CD4-positive, alpha-beta T cell (primary cell): ENCODE data around the gene MTRF1. TPM values are rescaled to one million over a fixed set of nuclear protein-coding genes. Genes with fewer than 3 reads are reported as not detected.

Source experiments
- ATAC-seq: fragments of 200-7000 bp; cut with Tn5 transposase; one replicate; pipeline ENCODE4 v1.10.0; 2022; ENCODE audit warnings: mild to moderate bottlenecking; ENCODE audit not compliant: poor library complexity
- CTCF ChIA-PET: fragments of 350-600 bp; sonication (Branson Sonifier 250); formaldehyde crosslinking; loops from one replicate; lab custom pipeline; 2021; ENCODE audit warnings: antibody characterized with exemption, inconsistent platforms; lab: Charles Lee
- POLR2A ChIA-PET: fragments of 350-600 bp; sonication (Branson Sonifier 250); formaldehyde crosslinking; loops from one replicate; lab custom pipeline; 2021; ENCODE audit warnings: antibody characterized with exemption, inconsistent platforms; lab: Charles Lee
- DNase-seq, 14 experiments: peaks; one replicate each; pipeline ENCODE4 v3.0.0-alpha.2; 2013 to 2020; ENCODE audit warnings: mixed read lengths in 2 of 14
- H3K27ac ChIP-seq, 2 donors: one replicate each; pipeline versions ENCODE4 v1.5.1 to v1.7.0; 2013; ENCODE audit warnings: low read length in 2 of 2, low read depth in 1 of 2, mild to moderate bottlenecking in 1 of 2
- H3K27me3 ChIP-seq, 2 experiments: 1 replicate in 1 of 2; 2 replicates in 1 of 2; pipeline versions ENCODE4 v1.6.1 to v1.7.0; 2013; ENCODE audit warnings: low read length in 2 of 2, control low read depth in 1 of 2, mild to moderate bottlenecking in 1 of 2, moderate library complexity in 1 of 2; ENCODE audit not compliant: insufficient read depth in 2 of 2, control insufficient read depth in 1 of 2
- H3K36me3 ChIP-seq: one replicate; pipeline ENCODE4 v1.6.1; 2013; ENCODE audit warnings: low read length, control low read depth; ENCODE audit not compliant: insufficient read depth
- H3K4me1 ChIP-seq: one replicate; pipeline ENCODE4 v1.6.1; 2013; ENCODE audit warnings: low read length, control low read depth; ENCODE audit not compliant: insufficient read depth
- H3K4me3 ChIP-seq: one replicate; pipeline ENCODE4 v1.5.1; 2013; ENCODE audit warnings: mild to moderate bottlenecking, low read length, moderate library complexity
- H3K9me3 ChIP-seq, 2 experiments: 1 replicate in 1 of 2; 2 replicates in 1 of 2; pipeline versions ENCODE4 v1.6.1 to v1.7.0; 2013; ENCODE audit warnings: low read length in 2 of 2, mild to moderate bottlenecking in 2 of 2, control low read depth in 1 of 2, moderate library complexity in 1 of 2; ENCODE audit not compliant: control insufficient read depth in 1 of 2, insufficient read depth in 1 of 2
- H3K27ac Mint-ChIP-seq: one replicate; pipeline ENCODE4 v1.8.0; 2020; ENCODE audit warnings: mixed read lengths
- H3K27me3 Mint-ChIP-seq: one replicate; pipeline ENCODE4 v1.8.0; 2021; ENCODE audit warnings: mixed read lengths
- H3K36me3 Mint-ChIP-seq: one replicate; pipeline ENCODE4 v1.8.0; 2021; ENCODE audit warnings: low read depth, mixed read lengths
- H3K4me1 Mint-ChIP-seq: one replicate; pipeline ENCODE4 v1.8.0; 2021; ENCODE audit warnings: low read depth, mixed read lengths
- H3K4me3 Mint-ChIP-seq: one replicate; pipeline ENCODE4 v1.8.0; 2020; ENCODE audit warnings: mild to moderate bottlenecking, mixed read lengths
- H3K9me3 Mint-ChIP-seq: one replicate; pipeline ENCODE4 v1.8.0; 2020; ENCODE audit warnings: mixed read lengths
- intact Hi-C, 2 experiments: fragments of 100-400 bp; cut with DNase I in 1 of 2; cut with micrococcal nuclease in 1 of 2; formaldehyde crosslinking; loops; one replicate each; pipeline versions ENCODE4 v1.15.1 to v1.9.0; 2023 to 2025; cut with DNase I, micrococcal nuclease
- total RNA-seq, 174 experiments: library from RNA in 2 of 174; stranded (reverse) in 2 of 174; gene quantifications; one replicate each; pipeline ENCODE4 v1.2.3 and lab custom pipeline; 2021 to 2026
- TF ChIP-seq, protein P1 (sequence below): fragments of 200-600 bp; IDR thresholded peaks from one replicate; pipeline ENCODE4 v1.8.0; 2022; ENCODE audit warnings: antibody characterized with exemption, mild to moderate bottlenecking

The MTRF1 gene
- total RNA-seq, 2 experiments from 2014 or later = 15.7 to 17.8 TPM

DNA sequence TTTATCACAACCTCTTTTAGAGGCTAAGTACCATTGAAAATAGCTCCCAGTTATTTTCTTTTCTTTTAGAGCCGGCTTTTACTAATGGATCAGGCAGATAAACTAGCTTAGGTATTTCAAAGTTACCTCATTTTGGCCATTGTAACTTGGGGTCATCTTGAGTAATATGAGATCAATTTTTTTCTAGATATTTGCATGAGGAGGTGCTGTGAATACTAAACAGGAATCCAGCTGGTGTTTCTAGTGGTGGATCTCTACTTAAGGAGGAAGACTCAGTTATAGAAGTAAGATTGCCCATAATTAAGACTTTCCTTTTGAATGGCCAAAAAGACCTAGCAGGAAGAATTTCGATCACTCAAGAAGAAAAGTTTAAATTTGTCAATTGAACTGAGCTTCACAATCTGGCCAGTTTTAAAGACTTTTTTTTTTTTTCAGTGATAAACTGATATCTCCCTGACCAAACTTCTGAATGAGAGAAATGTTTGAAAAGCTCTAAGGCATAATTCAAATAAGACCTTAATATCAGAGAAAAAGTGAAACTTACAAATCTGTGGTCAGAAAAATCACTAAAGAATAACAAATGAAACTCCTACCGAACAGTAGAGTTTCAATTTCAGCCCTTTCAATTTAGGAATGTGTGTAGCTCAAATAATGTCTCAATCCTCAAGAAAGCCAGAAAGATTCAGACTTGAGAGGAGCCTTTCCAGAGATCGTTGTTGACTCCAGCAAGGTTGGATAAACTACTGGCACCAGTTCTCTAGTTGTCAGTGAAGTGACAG lies 36.1 kb upstream of the MTRF1 start:
- no peaks in the 10 kb centered on the region for H3K36me3 Mint-ChIP-seq
- no peaks in the 10 kb centered on the region for H3K27me3 Mint-ChIP-seq
- no peak overlapping the region for H3K4me3 ChIP-seq
- ChIA-PET CTCF (no interaction called here), POLR2A (interaction anchor here (0.6 kb wide), 1 partner anchor 370 kb away, joined by 3 read pairs; no protein-coding TSS in a partner anchor)
- no peak overlapping the region for H3K27ac ChIP-seq
- H3K36me3 ChIP-seq = no peaks in the 10 kb centered on the region
- H3K4me3 Mint-ChIP-seq = no peak overlapping the region
- no peaks in the 10 kb centered on the region for H3K27me3 ChIP-seq
- intact Hi-C loops = no loop called here
- no peaks in the 10 kb centered on the region for H3K4me1 ChIP-seq
- TF ChIP-seq, protein P1, sequence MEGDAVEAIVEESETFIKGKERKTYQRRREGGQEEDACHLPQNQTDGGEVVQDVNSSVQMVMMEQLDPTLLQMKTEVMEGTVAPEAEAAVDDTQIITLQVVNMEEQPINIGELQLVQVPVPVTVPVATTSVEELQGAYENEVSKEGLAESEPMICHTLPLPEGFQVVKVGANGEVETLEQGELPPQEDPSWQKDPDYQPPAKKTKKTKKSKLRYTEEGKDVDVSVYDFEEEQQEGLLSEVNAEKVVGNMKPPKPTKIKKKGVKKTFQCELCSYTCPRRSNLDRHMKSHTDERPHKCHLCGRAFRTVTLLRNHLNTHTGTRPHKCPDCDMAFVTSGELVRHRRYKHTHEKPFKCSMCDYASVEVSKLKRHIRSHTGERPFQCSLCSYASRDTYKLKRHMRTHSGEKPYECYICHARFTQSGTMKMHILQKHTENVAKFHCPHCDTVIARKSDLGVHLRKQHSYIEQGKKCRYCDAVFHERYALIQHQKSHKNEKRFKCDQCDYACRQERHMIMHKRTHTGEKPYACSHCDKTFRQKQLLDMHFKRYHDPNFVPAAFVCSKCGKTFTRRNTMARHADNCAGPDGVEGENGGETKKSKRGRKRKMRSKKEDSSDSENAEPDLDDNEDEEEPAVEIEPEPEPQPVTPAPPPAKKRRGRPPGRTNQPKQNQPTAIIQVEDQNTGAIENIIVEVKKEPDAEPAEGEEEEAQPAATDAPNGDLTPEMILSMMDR = no peak
- H3K27ac Mint-ChIP-seq = no peak overlapping the region
- H3K9me3 Mint-ChIP-seq = no peaks in the 10 kb centered on the region
- DNase-seq = no peak
- no peaks in the 10 kb centered on the region for H3K9me3 ChIP-seq
- ATAC-seq = no peak
- H3K4me1 Mint-ChIP-seq = no peaks in the 10 kb centered on the region

DNA sequence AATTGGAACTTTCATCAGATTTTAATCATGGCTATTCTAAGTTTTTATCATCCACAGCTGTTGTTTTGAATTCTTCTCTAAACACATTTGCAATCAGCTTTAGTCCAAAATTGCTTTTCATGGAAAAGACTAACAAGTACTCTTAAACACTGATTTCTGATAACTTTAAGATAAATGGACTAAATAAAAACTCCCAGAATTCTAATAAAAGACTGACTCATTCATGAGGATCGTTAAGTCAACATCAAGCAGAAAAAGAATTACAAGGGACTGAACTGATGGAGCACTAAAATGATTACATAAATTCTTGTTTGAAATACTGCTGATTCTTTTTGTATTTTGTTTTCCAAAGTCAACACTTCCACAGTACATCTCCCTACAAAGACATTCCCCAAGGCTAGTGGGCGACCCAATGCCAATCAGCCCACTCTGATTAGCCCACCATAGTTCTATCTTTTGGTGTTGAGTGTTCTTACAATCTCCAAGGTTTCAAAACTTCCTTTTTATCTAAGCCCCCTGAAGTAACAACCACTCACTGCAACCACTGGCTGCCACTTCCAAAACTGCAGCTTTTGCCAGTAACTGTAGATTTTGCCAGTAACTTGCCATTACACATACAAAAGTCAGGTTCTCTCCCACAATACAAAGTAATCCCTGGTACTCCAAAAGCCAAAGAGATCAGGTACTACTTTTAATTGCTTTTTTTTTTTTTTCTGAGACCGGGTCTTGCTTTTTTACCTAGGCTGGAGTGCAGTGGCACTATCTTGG lies 33.7 kb upstream of the MTRF1 start:
- TF ChIP-seq, protein P1 = no peak
- no peaks in the 10 kb centered on the region for H3K9me3 Mint-ChIP-seq
- no peaks in the 10 kb centered on the region for H3K4me1 ChIP-seq
- H3K27ac Mint-ChIP-seq = no peak overlapping the region
- DNase-seq (no peak), ATAC-seq (no peak)
- H3K36me3 Mint-ChIP-seq = no peaks in the 10 kb centered on the region
- no peaks in the 10 kb centered on the region for H3K36me3 ChIP-seq
- peaks cover 0 to 9% of the 10 kb centered on the region in 2 experiments for H3K9me3 ChIP-seq
- H3K27me3 ChIP-seq = no peaks in the 10 kb centered on the region
- CTCF ChIA-PET = no interaction called here
- H3K27ac ChIP-seq = no peak overlapping the region
- intact Hi-C loops = no loop called here
- no peak overlapping the region for H3K4me3 Mint-ChIP-seq
- no peaks in the 10 kb centered on the region for H3K27me3 Mint-ChIP-seq
- no peak overlapping the region for H3K4me3 ChIP-seq
- POLR2A ChIA-PET = interaction anchor here (0.7 kb wide), 1 partner anchor 1565 kb away, joined by 3 read pairs; no protein-coding TSS in a partner anchor
- no peaks in the 10 kb centered on the region for H3K4me1 Mint-ChIP-seq

DNA sequence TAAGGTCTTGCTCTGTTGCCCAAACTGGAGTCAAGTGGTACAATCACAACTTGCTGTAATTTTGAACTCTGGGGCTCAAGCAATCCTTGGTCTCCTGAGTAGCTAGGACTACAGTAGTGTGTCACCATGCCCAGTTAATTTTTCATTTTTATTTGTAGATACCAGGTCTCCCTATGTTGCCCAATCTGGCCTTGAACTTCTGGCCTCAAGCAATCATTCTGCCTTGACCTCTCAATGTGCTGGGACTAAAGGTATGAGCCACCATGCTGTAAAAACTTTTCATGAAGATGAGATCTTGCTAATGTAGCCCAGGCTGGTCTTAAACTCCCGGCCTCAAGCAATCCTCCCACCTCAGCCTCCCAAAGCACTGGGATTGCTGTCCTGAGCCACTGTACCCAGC lies 32.6 kb upstream of the MTRF1 start:
- no peak for ATAC-seq
- peaks cover 0 to 9% of the 10 kb centered on the region in 2 experiments for H3K9me3 ChIP-seq
- Mint-ChIP-seq H3K4me3 (no peak overlapping the region), H3K4me1 (peaks cover 4% of the 10 kb centered on the region), H3K27ac (no peak overlapping the region), H3K36me3 (peaks cover 4% of the 10 kb centered on the region), H3K27me3 (no peaks in the 10 kb centered on the region), H3K9me3 (no peaks in the 10 kb centered on the region)
- ChIA-PET CTCF (no interaction called here), POLR2A (interaction anchor here (0.9 kb wide), 1 partner anchor 15 kb away, joined by 3 read pairs; no protein-coding TSS in a partner anchor)
- intact Hi-C loops = no loop called here
- TF ChIP-seq, protein P1 = no peak
- no peaks in the 10 kb centered on the region for H3K27me3 ChIP-seq
- no peak for DNase-seq
- H3K4me3 ChIP-seq = no peak overlapping the region
- no peaks in the 10 kb centered on the region for H3K36me3 ChIP-seq
- no peaks in the 10 kb centered on the region for H3K4me1 ChIP-seq
- H3K27ac ChIP-seq = no peak overlapping the region
